HG03342 (cell line): ENCODE results near the gene ANKRD31.

Source experiments
- ATAC-seq: cut with Tn5 transposase; IDR thresholded peaks from one replicate; pipeline ENCODE4 v1.9.1; 2021; ENCODE audit warnings: mild to moderate bottlenecking, moderate library complexity; ENCODE audit not compliant: unreplicated experiment

ANKRD31 gene

GRCh38 chr5:75071100-75071499, 165.6 kb downstream of the ANKRD31 start:
- no peak for ATAC-seq

DNA sequence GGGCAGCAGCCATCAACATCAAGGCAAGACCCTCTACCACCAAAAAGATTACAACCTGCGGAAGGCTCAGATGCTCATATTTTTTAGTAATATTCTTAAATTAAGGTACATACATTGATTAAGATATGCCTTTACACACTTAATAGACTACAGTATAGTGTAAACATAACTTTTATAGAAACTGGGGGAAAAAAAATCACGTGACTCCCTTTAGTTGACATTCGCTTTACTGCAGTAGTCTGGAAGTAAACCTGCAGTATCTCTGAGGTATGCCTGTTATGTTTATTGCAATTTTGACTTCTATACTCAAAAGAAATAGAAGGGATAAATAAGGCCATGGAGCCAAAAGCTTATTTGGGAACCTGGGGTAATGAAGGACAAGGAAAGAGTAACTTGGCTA, 169.2 kb downstream of the ANKRD31 start:
- ATAC-seq: no peak

DNA sequence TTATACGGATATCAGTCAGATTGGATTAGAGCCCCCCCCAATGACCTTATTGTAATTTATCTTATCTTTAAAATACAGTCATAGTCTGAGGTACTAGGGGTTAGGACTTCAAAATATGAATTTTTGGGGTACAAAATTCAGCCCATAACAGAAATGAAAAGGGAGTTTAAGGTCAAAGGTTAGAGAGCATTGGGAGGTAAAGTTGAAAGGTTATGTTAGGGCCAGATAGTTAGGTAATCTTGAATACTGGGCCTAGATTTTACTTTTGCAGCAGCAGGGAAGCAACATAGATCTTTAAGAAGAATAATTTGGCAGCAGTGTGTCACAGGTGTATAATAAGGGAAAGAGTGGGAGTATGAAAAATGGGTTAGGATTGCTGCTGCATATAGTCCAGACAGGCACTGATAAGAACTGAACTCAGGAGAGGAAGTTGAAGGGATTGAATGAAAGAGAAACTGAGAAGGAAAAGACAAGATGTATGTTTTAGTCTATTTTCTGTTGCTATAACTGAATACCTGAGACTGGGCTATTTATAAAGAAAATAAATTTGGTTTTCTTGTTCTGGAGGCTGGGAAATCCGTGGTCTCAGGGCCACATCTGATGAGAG, 173.7 kb downstream of the ANKRD31 start:
- ATAC-seq: no peak

DNA sequence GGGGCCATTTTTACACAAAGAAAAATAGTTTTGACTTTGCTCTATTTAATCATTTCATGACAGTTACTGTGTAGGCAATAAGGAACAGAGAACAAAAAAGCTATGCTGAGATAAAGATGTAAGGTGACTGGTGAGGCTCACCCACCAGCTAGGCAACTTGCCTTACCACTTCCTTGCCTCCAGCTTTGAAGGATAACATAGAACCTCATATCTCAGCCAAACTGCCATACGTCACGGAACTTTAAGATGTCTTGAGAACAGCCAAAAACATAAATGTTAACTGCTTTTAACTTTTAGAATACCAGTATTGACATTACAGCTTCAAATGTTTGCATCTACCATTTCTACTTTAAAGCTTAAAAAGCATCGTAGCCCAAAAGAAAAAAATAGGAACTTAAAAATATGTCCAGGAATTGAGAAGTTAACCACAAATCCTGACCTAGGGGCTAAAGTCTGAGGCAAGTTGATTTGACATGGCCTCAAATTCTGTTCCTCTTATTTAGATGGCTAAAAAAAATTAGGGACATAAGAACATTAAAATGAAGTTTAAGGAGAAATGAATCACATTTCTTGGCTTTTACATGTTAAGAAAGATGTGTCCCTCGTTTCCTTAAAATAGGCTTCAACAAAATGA, 176.6 kb downstream of the ANKRD31 start:
- ATAC-seq: no peak

DNA sequence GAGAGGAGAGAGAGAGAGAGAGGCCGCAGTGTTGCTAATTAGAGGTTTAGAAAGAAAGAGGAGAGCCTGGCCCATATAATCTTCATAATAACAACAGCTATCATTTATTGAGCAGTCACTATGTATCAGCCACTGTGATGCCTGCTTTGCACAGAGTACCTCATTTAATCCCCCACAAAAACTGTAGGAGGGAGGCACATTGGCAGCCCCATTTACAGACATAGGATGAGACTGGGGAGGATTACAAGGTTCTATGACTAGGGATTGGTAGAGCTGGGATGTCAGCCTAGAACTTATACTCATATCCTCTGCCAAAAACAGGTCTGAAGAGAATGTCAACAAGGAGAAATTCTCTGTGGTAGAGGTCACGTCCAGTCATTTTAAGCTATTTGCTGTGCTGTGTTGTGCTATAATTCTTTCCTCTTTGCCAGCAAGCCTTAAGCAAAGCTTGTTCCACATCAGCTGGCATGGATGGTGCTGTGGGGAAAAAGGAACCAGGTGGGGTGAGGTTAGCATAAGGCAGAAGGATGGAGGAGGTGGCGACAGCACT, 177.6 kb downstream of the ANKRD31 start:
- ATAC-seq: no peak

DNA sequence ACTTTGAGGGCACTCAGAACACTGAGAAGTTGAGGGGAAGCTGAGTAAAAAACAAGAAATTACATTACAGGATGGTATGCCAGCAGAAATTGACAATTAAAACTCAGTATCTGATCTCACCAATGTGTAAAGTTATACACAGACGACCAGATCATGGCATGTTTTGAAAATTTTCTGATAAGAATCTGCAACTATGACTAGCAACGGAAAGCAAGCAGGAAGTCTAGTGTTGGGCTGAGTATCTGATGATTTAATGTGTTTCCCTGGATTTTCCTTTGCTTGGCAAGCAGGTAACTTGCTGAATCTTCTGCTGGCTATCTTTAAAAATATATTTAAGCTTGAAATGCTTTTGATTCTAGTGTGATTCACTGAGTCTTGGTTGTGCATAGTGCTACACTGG, 179.1 kb downstream of the ANKRD31 start:
- ATAC-seq: no peak

GRCh38 chr5:75055727-75056144, 180.9 kb downstream of the ANKRD31 start:
- ATAC-seq: no peak

DNA sequence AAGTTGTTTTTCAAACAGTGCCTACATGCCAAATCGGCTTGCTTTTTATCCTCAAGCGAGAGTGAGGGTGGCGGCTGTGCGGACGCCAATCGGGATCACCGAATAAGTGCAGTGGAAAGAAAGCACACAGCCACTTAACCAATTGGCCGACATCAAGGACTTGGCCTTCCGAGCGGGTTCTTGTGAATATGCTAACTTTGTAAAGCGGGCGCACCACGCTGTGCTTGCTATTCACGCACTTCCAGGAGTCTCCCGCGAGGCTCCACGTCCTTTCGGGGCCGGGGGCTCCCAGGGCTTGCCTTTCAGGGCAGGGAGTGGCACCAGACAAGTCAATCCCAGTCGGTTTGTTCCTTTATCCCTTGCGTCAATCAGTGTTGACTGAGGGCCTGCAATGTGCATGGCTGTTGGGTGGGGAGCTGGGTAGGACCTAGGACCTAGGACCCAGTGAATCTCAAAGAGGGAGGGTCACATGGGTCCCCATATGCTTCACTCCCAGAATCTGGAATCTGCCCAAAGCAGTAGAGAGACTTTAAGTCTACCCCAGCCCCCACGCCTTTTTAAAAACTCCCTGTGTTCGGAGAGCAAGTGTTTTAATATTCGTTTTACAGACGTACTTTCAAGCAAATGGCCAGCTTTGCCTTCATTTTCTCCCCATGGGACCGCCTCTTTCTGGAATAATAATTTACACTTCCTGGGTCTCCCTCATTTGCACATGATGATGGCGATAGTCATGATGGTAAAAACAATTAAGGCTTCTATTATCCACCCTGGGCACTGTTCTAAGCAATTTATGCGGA, 182.3 kb downstream of the ANKRD31 start:
- ATAC-seq: no peak

- no peak for ATAC-seq
Measured at GRCh38 chr5:75053304-75054133, 183.2 kb downstream of the ANKRD31 start.

GRCh38 chr5:75053054-75053303, 183.7 kb downstream of the ANKRD31 start:
- no peak for ATAC-seq

DNA sequence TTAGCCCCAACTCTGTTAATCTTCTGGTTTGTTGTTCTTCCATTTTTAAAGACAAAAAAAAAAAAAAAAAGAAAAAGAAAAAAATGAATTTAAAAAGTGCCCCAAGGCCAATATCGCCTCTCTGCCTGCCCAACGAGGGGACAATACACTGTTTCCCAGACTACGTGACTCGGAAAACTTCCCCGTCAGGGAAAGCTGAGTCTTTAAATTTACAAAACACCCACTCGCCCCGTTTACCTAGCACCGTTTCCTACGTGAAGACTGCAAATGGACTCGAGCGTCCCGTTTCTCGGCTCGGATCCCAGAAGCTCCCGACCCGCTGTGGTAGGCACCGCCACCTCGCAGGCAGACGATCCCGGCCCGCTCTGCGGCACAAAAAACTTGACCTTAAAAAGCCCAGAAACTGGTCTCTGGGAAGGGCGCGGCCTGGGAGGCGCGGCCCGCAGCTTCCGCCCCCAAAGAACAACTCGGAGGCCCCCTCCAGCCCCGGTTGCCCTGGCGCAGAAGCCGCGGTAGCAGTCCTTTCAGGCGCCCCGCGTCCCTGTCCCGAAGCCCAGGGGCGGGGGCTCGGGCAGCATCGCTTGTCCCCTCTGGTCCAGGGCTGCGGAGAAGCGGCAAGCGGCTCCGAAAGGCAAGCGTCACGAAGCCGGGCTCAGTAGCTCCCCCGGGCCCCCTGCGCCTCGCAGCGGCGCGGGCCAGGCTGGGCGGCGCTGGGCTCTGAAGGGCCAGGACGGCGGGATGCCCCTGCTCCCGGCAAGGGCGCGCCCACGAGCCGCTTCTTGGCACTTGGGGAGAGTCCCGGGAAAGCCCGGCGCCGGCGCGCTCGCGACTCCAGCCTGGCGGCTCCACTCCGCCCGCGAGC, 184.3 kb downstream of the ANKRD31 start, which contains the start of gene GCNT4:
Gene GCNT4 (minus strand): TSS at position 367 of the 862 bp plus-strand sequence. CDS start 22,521 bp downstream, outside the sequence.
- ATAC-seq: no peak

- ATAC-seq: no peak
Measured at GRCh38 chr5:75051217-75051751, 185.4 kb downstream of the ANKRD31 start.

GRCh38 chr5:75050415-75050814, 186.3 kb downstream of the ANKRD31 start:
- no peak for ATAC-seq

DNA sequence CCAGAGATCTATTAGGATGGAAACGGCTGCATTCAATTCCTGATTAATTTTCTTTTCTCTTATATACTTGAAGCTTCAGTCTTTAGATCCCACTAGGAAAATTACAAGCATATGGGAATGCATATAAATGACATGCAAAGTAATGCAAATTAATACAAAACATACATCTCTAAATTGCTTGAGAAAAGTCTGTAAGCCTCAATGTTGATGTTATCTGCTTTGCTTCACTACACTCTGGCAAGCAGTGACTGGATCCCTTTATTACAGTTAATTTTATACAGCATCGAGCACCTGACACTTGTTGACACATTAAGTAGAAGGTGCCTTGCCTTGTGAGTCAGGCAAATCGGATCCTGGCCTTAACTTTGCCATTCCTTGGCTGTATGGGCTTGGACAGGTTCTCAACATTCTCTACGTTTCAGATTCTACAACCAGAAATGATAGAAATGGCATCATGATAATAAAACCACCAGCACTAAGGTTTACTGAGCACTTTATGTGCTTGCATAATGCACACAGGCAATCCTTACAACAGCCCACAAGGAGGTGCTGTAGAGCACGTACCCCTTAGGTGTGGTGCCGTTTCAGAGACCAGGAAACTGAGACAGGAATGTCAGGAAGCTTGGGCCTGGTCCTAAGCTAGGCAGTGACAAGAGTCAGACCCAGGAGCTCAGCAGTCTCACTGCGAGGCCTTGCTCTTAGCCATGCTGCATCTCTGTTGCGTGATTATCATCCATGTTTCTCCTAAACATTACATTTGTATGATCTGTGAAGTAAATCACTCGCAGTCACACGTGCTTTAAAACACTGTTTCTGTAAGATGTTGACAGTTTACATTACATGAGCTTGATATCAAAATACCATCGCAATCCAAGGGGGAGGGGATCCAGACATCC, 187.0 kb downstream of the ANKRD31 start:
- ATAC-seq: no peak

- ATAC-seq: peak; percentile 48
Measured at GRCh38 chr5:75048457-75048953, 188.2 kb downstream of the ANKRD31 start.

DNA sequence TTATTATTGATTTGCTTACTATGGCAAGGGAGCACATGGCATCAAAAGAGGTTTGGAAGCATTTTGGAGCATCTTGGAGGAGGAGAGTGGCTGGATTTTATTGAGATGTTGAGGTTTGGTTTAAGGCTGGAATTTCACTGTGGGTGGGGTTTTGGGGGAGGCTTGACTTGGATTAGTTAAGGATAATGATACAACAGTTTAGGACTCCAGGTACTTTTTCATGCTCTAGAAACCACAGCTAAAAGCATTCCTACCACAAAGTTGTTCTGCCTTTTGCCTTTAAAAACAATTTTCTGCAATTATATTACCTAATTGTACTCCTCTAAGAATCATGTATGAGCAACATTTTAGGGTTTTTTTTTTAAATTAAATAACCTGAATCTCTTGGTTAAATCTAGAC, 189.3 kb downstream of the ANKRD31 start:
- no peak for ATAC-seq

GRCh38 chr5:75046366-75047142, 190.1 kb downstream of the ANKRD31 start:
- no peak for ATAC-seq

GRCh38 chr5:75045071-75045470, 191.6 kb downstream of the ANKRD31 start:
- no peak for ATAC-seq
